Renal cortical epithelial cell (primary cell): Measurements from ENCODE around the gene VAPA. TPM values are rescaled to one million over a fixed set of nuclear protein-coding genes. Genes with fewer than 3 reads are reported as not detected.

ENCODE experiments used
- DNase-seq: peaks from one replicate; pipeline ENCODE4 v3.0.0-alpha.2; 2011; ENCODE audit warnings: low read depth
- total RNA-seq: library from RNA; depleted of rRNA; stranded (reverse); fragments of >200 nt; gene quantifications from 2 replicates; pipeline ENCODE4 v1.2.3, GENCODE V29; 2014

The VAPA gene
- total RNA-seq = 296 and 403 TPM in 2 replicates

DNA sequence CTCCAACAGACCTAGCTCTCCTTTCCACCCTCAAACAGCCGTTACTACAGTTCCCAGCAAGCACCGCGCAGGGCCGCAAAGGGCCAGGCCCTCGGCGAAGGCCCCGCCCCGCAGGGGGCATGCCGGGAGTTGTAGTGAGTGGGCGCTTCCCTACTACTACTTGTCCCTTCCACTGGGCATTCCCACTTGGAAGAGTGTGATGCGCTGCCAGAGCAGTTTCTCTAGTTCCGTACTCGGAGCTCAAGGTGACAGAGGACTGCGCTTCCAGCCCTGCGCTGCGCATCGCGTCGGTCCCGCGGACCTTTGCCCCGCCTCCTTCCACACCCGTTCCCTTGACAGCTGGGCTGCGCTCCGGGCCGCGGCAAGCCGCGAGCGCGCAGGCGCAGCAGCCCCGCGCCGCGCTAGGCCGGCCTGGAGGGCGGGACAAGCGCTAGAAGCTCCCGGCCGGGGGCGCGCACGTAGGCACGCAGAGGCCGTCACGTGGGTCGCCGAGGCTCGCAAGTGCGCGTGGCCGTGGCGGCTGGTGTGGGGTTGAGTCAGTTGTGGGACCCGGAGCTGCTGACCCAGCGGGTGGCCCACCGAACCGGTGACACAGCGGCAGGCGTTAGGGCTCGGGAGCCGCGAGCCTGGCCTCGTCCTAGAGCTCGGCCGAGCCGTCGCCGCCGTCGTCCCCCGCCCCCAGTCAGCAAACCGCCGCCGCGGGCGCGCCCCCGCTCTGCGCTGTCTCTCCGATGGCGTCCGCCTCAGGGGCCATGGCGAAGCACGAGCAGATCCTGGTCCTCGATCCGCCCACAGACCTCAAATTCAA, at the start of gene VAPA:
VAPA (plus strand) TSS at position 491 of the 808 bp plus-strand sequence; CDS start at position 732, 241 bp downstream.
- DNase-seq = peak; percentile 89

DNA sequence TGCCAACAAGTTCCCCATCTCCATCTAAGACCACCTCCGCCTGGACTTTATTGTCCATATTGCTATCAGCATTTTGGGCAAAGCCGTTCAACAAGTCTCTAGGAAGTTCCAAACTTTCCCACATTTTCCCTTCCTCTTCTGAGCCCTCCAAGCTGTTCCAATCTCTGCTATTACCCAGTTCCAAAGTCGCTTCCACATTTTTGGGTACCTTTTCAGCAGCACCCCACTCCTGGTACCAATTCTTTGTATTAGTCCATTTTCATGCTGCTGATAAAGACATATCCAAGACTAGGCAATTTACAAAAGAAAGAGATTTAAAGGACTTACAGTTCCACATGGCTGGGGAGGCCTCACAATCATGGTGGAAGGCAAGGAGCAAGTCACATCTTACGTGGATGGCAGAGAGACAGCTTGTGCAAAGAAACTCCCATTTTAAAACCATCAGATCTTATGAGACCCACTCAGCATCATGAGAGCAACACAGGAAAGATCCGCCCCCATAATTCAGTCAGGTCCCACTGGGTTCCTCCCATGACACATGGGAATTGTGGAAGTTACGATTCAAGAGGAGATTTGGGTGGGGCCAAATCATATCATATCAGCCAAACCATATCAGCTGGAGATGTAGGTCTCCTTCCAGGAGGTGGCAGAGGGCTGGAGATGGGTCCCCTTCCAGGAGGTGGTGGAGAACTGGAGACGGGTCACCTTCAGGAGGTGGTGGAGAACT, 47.9 kb upstream of the VAPA start:
- DNase-seq = no peak

GRCh38 chr18:9866627-9867026, 47.2 kb upstream of the VAPA start:
- no peak for DNase-seq

DNA sequence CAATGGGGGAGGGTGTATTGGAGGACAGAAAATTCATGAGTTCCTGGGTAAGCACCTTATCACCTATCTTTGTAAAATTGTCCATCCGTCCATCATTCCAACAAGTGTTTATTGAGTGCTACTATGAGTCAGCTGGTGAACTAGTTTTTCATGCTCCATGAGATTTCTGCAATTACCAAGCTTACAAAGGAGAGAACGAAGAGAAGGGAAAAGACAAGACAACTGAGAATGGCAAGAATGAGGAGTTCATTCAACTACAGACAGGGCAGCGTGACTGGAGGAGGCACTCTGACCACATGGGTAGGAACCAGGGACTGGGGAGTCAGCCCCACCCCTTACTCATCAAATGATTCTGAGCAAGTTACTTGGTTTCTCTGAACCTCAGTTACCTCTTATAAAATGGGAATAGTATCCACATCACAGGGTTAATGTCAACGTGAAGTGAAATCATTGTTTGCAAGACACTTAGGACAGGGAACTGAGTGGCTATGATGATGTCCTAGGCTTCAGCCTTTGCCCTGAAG, 46.7 kb upstream of the VAPA start:
- DNase-seq = peak; percentile 68

GRCh38 chr18:9868857-9869714, 44.7 kb upstream of the VAPA start:
- no peak for DNase-seq

- DNase-seq = peak; percentile 85
These were observed 43.9 kb upstream of the VAPA start for GRCh38 chr18:9869715-9870430.

DNA sequence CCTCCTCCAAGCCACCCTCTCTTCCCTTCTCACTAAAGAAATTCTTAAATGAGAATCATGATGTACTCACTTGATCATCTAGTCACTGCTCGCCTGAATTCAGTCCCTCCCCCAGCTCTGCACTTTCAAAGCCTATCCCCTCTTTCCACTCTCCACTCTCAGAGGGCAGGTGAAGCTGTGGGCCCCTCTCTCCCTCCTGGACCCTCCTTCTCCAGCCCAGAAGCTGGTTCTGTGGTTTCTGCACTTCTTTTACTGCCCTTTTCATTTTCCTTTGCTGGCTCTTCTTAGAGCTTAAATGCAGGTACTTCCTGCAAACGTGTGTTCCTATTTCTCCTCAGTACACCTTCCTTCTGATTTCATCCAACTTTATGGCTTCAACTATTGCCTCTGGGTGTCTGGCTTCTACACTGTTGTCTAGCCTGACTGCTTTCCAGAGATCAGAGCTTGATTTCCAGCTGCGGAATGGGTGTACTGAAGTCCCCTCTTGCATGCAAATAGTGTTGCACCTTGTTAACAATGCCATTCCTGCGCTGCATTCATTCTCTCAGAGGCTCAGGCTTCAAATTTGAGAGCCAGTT, 43.3 kb upstream of the VAPA start:
- no peak for DNase-seq

- no peak for DNase-seq
These were observed 42.5 kb upstream of the VAPA start for GRCh38 chr18:9871244-9871746.

DNA sequence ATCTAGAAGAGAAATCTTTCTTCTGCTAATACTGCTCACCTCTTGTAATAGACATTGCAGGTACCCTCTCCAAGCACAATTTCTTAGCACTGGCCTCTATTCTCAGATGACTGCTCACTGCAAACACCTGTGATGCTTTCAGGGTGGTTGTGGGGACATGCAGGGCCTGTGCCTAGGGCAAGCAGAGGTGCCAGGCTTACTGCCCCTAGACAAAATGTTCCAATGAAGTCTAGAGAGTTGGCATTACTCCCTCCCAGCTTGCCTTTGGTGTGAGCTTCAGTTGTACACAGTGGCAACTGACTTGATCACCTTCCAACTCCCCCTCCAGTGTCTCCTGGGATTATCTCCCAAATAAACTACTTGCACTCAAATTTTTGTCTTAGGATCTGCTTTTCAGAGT, 41.0 kb upstream of the VAPA start:
- no peak for DNase-seq

- DNase-seq = no peak
These were observed 39.1 kb upstream of the VAPA start for GRCh38 chr18:9874728-9875127.

GRCh38 chr18:9876212-9876866, 37.5 kb upstream of the VAPA start:
- DNase-seq = no peak

DNA sequence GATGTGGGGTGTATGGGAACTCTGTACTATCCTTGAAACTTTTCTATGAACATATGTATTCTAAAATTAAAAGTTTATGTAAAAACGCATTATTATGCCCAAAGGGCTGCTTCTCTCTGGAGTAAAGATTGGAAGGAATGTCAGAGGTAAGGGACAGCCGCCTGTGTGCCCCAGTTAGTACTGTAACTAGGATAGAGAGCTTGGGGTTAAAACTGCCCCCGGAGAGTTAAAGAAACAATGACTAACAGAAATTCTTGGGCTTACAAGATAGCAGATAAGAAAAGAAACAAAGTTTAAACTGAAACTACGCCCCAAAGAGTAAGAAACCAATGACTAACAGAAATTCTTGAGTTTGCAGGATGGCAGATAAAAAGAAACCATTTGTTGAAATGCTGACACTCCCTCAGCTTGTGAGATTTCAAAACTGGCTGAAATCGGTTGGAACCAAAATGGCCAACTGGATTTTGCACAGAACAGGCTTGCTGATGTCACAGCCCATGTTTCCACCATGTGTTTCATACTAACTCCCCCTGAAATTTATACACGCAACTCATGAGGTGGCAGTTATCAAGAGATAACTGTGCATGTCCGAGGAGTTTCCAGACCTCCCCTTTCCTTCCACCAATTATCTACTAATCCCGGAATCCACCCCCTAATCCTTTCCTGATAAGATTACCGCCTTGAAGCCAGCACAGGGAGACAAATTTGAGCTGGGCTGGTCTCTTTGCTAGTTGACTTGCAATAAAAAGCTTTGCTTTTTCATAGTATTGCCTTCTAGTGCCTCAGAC, 36.8 kb upstream of the VAPA start:
- DNase-seq = peak; percentile 77

DNA sequence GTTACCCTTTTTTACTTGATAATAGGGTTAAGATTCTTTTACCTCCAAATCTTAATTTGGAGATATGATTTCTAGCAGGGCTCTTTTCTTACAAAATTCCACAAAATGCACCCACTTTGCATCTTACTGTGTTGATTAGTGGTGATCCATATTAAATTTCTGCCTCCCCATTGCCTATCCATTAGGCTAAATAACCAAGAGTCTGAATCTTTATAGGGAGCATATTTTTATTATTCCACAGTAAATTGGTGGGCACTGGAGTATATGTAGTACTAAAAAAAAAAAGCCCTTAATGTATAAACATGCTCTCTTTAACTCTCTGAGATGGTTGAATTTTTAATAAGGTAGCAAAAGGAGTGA, 36.2 kb upstream of the VAPA start:
- no peak for DNase-seq

DNA sequence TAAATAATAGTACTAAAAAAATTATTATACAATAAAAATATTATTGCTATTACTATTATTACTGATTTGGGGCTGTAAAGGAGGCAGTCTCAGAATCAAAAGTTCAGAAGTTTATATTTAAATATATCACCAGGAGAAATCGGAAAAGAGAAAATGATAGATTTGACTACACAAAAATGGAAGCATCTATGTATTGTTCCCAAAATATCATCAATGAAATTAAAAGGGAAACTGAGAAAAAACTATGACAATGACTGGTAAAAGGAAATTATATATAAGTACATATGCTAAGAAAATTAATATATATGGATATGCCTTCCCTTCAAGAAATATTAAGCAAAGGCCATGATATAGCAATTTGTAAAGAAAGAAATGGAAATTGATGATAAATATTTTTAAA, 35.7 kb upstream of the VAPA start:
- no peak for DNase-seq

DNA sequence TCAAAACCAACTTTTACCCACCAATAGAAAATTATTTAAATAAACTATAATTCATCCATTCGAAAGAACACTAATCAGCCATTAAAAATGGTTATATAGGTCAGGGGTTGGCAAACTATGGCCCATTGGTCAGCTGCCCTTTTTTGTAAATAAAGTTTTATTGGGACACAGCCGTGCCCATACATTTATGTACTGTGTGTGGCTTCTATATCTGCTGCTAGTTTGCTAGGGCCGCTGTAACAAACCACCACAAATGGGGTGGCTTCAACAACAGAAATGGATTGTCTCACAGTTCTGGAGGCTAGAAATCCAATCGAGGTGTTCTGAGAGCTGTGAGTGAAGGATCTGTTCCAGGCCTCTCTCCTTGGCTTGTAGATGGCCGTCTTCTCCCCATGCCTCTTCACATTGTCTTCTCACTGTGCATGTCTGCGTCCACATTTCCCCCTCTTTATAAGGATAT, 35.0 kb upstream of the VAPA start:
- no peak for DNase-seq

GRCh38 chr18:9884090-9884489, 29.7 kb upstream of the VAPA start:
- no peak for DNase-seq

- DNase-seq = no peak
These were observed 29.2 kb upstream of the VAPA start for GRCh38 chr18:9884532-9885140.

- DNase-seq = no peak
These were observed 28.4 kb upstream of the VAPA start, which contains the start of gene TXNDC2 for GRCh38 chr18:9885170-9886004. Gene TXNDC2, plus strand, starts transcription at chr18:9885973. Its CDS starts 708 bp downstream, at chr18:9886681.
